OCI-LY3 (cell line): Measurements from ENCODE around the gene EFNA3.

Experiments used
- CTCF ChIP-seq: fragments of 200-600, 300-600 bp; sonication (generic); IDR thresholded peaks from 2 replicates; pipeline ENCODE4 v1.5.1; 2014; ENCODE audit warnings: antibody characterized with exemption, low read length, low read depth
- EZH2phosphoT487 ChIP-seq: fragments of 200-600 bp; shearing (Covaris generic); IDR thresholded peaks from 2 replicates; pipeline ENCODE4 v1.6.1; 2018; ENCODE audit warnings: antibody characterized with exemption, mixed run types, low read depth

GRCh38 chr1:155123801-155124200 is 45.2 kb downstream of the EFNA3 start:
- TF ChIP-seq CTCF: no peak
- TF ChIP-seq EZH2phosphoT487: no peak
